Heart right ventricle (tissue), 16 donors: ENCODE measurements around the gene TMEM236. TPM values are rescaled to one million over a fixed set of nuclear protein-coding genes. Genes with fewer than 3 reads are reported as not detected.

Experiments
- ATAC-seq, 8 donors: fragments of 200-7000 bp; cut with Tn5 transposase; one replicate each; pipeline ENCODE4 v1.9.1; 2020; ENCODE audit warnings: mild to moderate bottlenecking in 8 of 8, moderate library complexity in 8 of 8, moderate number of reproducible peaks in 1 of 8
- DNase-seq, 2 donors: peaks; one replicate each; pipeline ENCODE4 v3.0.0-alpha.2; 2020
- H3K27ac ChIP-seq, 10 donors: fragments of 200-600 bp; sonication (generic) in 2 of 10; one replicate each; pipeline versions ENCODE4 v1.5.0 to v1.8.0; 2020 to 2022; ENCODE audit warnings: mild to moderate bottlenecking in 3 of 10
- H3K27me3 ChIP-seq, 7 donors: fragments of 200-600 bp; one replicate each; pipeline ENCODE4 v1.8.0; 2021 to 2022; ENCODE audit warnings: mild to moderate bottlenecking in 2 of 7
- H3K36me3 ChIP-seq, 9 donors: fragments of 200-600 bp; sonication (generic) in 1 of 9; one replicate each; pipeline versions ENCODE4 v1.5.0 to v1.8.0; 2020 to 2022; ENCODE audit warnings: mild to moderate bottlenecking in 2 of 9
- H3K4me1 ChIP-seq, 9 donors: fragments of 200-600 bp; sonication (generic) in 1 of 9; one replicate each; pipeline versions ENCODE4 v1.5.0 to v1.8.0; 2020 to 2022; ENCODE audit warnings: mild to moderate bottlenecking in 4 of 9
- H3K4me3 ChIP-seq, 10 donors: fragments of 200-600 bp; sonication (generic) in 2 of 10; one replicate each; pipeline versions ENCODE4 v1.5.0 to v1.8.0; 2020 to 2022; ENCODE audit warnings: mild to moderate bottlenecking in 7 of 10, moderate library complexity in 2 of 10
- H3K9me3 ChIP-seq, 11 donors: fragments of 200-600 bp in 10 of 11; sonication (generic) in 2 of 11; one replicate each; pipeline versions ENCODE4 v1.5.0 to v1.8.0; 2013 to 2022; ENCODE audit warnings: mild to moderate bottlenecking in 2 of 11, control low read depth in 1 of 11, moderate library complexity in 1 of 11
- WGBS, 2 donors: extraction: QIAGEN DNeasy Blood & Tissue Kit; methylation state at CpG; one replicate each; pipeline ENCODE4 v1.1.7; 2013; ENCODE audit warnings: inconsistent platforms in 1 of 2; 5-methylcytosine and 5-hydroxymethylcytosine counted together
- intact Hi-C, 10 donors: fragments of 100-400 bp; cut with DNase I; formaldehyde crosslinking; loops; one replicate each; pipeline versions ENCODE4 v1.11.1 to v1.14.2; 2022
- polyA plus RNA-seq, 2 donors: library from polyadenylated mRNA; stranded (reverse); fragments of 200-250 nt; gene quantifications; one replicate each; pipeline ENCODE4 v1.2.3, GENCODE V29; 2013
- total RNA-seq, 10 donors: library from RNA; stranded (reverse); fragmentation: NEBNext Ultra II Directional in 3 of 10; extraction: Animal tissue kit (Norgen Biotek cat#: 25700) in 3 of 10; gene quantifications; one replicate each; pipeline versions ENCODE4 v1.2.1 to v1.2.4, GENCODE V29; 2021 to 2023
- TF ChIP-seq, protein P1 (sequence below), 9 donors: fragments of 200-600 bp; sonication (generic) in 2 of 9; IDR thresholded peaks; one replicate each; pipeline versions ENCODE4 v1.5.0 to v1.8.0; 2021 to 2022; ENCODE audit warnings: antibody characterized with exemption in 9 of 9, mild to moderate bottlenecking in 5 of 9, moderate library complexity in 1 of 9
- donor health status: Arrhythmogenic right ventricular cardiomyopathy.
- donor health status: ischemic (EF 13 %, LVEDD 7.1; RV severe dilation, severe dysfunction).
- donor health status: healthy with polysubstance abuse.
- donor health status: DM: no; HTN: yes; CAD: no.
- donor health status: DM: no; HTN: no; CAD: no.
- donor health status: ischemic (EF 25% LVEDD 6.9; RV normal size, moderate dysfunction).
- donor health status: ischemic (EF 25% LVEDD 5.7; RV mildly dilated, moderate dysfunction).
- donor health status: healthy.
- donor health status: DM: yes; HTN: yes; CAD: no.
- donor health status: Ischemic cardiomyopathy.
- donor health status: ischemic (EF 35%, LVEDD 5.7; RV mildly dilated, moderate dysfunction).
- donor health status: nonischemic (EF 11% LVEDD 7.7; RV severe dilation, severe dysfunction).
- donor health status: DM: yes; HTN: yes; CAD: no.
- donor health status: PGD.
- donor health status: ischemic (EF 29% LVEDD 5.4; RV normal size, mild dysfunction).
- donor health status: nonischemic (EF 23%, LVEDD 6.1; RV moderate dilation, normal function).

TMEM236 gene
- total and polyA plus RNA-seq, 12 donors, result 0.08 to 2.5 (median 0.34) TPM; not detected in 1

DNA sequence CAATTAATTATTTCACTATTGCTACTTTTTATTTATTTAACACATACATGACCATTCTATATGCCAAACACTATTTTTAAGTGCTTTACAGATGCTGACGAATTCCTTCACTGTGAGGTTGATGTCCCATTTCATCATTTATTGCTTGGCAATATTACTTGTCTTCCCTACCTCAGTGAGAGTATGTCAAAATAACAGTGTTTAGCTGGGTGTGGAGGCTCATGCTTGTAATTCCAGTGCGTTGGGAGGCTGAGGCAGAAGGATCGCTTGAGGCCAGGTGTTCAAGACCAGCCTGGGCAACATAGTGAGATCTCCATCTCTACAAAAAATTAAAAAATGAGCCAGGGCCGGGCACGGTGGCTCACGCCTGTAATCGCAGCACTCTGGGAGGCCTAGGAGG is 37.4 kb downstream of the TMEM236 start:
- no peaks in the 10 kb centered on the region for H3K9me3 ChIP-seq
- H3K27me3 ChIP-seq, result no peaks in the 10 kb centered on the region
- TF ChIP-seq, protein P1, sequence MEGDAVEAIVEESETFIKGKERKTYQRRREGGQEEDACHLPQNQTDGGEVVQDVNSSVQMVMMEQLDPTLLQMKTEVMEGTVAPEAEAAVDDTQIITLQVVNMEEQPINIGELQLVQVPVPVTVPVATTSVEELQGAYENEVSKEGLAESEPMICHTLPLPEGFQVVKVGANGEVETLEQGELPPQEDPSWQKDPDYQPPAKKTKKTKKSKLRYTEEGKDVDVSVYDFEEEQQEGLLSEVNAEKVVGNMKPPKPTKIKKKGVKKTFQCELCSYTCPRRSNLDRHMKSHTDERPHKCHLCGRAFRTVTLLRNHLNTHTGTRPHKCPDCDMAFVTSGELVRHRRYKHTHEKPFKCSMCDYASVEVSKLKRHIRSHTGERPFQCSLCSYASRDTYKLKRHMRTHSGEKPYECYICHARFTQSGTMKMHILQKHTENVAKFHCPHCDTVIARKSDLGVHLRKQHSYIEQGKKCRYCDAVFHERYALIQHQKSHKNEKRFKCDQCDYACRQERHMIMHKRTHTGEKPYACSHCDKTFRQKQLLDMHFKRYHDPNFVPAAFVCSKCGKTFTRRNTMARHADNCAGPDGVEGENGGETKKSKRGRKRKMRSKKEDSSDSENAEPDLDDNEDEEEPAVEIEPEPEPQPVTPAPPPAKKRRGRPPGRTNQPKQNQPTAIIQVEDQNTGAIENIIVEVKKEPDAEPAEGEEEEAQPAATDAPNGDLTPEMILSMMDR (IDR thresholded peaks at IDR 0.05), result no peak
- ATAC-seq (no peak), DNase-seq (no peak)
- intact Hi-C loops, result no loop called here
- H3K36me3 ChIP-seq, result no peaks in the 10 kb centered on the region
- WGBS, 2 donors, result 94 to 97% methylated on average over 7 of the region's 7 CpGs
- H3K27ac ChIP-seq, result no peak overlapping the region
- no peak overlapping the region for H3K4me3 ChIP-seq
- H3K4me1 ChIP-seq, result peaks cover 0 to 28% (median 0%) of the 10 kb centered on the region in 9 donors

DNA sequence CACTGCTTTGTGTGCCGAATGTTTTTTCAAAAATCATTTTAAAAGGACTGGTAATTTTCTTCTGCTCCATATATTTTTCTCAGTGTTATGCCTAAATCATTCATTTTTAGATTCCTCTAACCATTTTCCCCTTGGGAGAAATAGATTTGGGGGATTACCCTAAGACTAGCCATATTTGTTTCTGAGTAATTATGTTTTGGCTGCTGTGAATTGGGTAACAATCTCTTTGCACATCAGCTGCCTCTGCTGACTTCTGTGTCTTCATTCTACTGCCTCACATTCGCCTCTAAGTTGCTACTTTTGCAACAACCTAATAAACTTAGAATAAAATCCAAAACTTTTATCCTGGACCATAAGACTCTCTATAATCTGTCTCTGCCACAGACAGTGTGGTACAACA is 38.6 kb downstream of the TMEM236 start:
- TF ChIP-seq, protein P1 (IDR thresholded peaks at IDR 0.05), result no peak
- no peak overlapping the region for H3K4me3 ChIP-seq
- no peaks in the 10 kb centered on the region for H3K36me3 ChIP-seq
- no peaks in the 10 kb centered on the region for H3K9me3 ChIP-seq
- WGBS, 2 donors, result 84 to 96% methylated on average over 2 of the region's 2 CpGs
- H3K4me1 ChIP-seq, result peaks cover 0 to 17% (median 0%) of the 10 kb centered on the region in 9 donors
- ATAC-seq (no peak), DNase-seq (no peak)
- H3K27me3 ChIP-seq, result no peaks in the 10 kb centered on the region
- intact Hi-C loops, result no loop called here
- no peak overlapping the region for H3K27ac ChIP-seq

DNA sequence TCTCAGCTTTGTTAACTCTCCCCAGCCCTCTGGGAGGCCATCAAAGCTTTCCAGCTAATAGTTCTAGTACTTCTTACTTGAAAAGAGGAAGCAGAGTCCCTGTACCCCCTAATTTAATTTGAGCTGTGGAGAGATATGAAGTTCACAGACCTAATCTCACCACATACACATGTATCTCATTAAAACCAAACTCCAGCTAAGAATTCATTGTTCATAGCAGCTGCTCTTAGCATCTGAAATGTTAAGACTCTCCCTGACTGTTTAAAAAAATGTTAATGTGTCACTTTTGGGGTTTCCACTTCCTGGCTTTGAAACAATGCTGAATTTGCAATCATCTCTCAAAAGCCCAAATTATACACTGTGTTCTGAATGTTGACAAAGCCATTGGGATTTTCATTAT is 41.0 kb downstream of the TMEM236 start:
- Histone ChIP-seq H3K27ac (peak overlapping the region in 1 of 10 donors; percentile 54), H3K4me1 (peaks cover 0 to 7% (median 0%) of the 10 kb centered on the region in 9 donors), H3K27me3 (no peaks in the 10 kb centered on the region), H3K9me3 (no peaks in the 10 kb centered on the region), H3K36me3 (no peaks in the 10 kb centered on the region), H3K4me3 (no peak overlapping the region)
- ATAC-seq (peak in 1 of 8 donors; percentile 24), DNase-seq (no peak)
- TF ChIP-seq, protein P1 (IDR thresholded peaks at IDR 0.05), result no peak
- intact Hi-C loops, result no loop called here

DNA sequence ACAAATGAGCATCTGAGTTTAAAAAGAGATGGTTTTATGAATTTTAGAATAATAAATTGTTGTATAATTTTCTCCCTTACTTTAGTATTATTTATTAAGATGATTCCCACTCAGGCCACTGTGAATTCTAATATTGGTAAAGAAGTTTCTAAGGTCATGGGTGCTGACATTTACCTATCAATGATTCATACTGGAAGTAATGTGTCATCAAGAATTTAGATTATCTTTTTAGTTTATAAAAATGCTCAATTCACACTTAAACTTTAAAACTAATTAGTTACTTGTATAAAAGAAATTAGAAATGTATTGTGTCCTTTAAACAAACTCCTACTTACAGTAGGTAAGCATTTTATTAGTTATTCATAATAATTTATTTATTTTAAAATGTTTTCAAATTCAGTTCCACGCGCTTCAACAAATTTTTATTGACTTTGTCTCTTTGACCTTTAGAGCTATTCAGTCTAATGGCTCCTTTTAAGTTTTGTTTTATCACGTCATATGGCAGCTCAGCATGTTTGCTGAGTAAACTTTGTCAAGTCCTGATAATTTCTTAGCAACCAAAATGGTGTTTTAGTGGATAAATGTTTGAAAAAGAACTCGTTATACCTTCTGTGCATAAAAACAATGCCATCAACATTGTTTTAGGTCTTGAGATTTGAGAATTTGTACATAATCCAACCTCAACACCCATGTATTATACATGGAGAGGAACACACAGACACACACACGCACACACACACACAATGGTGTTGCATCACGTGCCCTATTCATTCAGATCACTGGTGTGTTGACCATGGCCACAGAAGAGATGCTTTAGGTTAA is 42.0 kb downstream of the TMEM236 start:
- 77 to 82% methylated on average over 6 of the region's 6 CpGs for WGBS, 2 donors
- DNase-seq (no peak), ATAC-seq (no peak)
- TF ChIP-seq, protein P1 (IDR thresholded peaks at IDR 0.05), result no peak
- Histone ChIP-seq H3K4me3 (no peak overlapping the region), H3K4me1 (peaks cover 0 to 7% (median 0%) of the 10 kb centered on the region in 9 donors), H3K27ac (peak overlapping the region in 1 of 10 donors; percentile 4), H3K27me3 (no peaks in the 10 kb centered on the region), H3K36me3 (no peaks in the 10 kb centered on the region), H3K9me3 (no peaks in the 10 kb centered on the region)
- intact Hi-C loops, result no loop called here
